Endothelial cell of umbilical vein (primary cell): Measurements from ENCODE around the gene CHMP6.

ENCODE experiments used
- CTCF ChIP-seq, 2 donors: IDR thresholded peaks; 1 replicate in 1 of 2; 2 replicates in 1 of 2; pipeline ENCODE4 v1.5.1; 2011; ENCODE audit warnings: low read length in 2 of 2, mild to moderate bottlenecking in 2 of 2, moderate library complexity in 2 of 2, control low read depth in 1 of 2, inconsistent platforms in 1 of 2, low read depth in 1 of 2; ENCODE audit not compliant: insufficient read depth in 1 of 2; ENCODE audit errors: extremely low read depth in 1 of 2
- EZH2 ChIP-seq: IDR thresholded peaks from 2 replicates; pipeline ENCODE4 v1.6.1; 2012; ENCODE audit warnings: borderline replicate concordance, low read depth, mild to moderate bottlenecking, moderate library complexity, low read length, inconsistent platforms; ENCODE audit not compliant: severe bottlenecking
- FOS ChIP-seq: IDR thresholded peaks from 2 replicates; pipeline ENCODE4 v1.6.1; 2011; ENCODE audit warnings: mild to moderate bottlenecking, low read length, moderate library complexity, borderline replicate concordance; ENCODE audit not compliant: insufficient read depth
- GATA2 ChIP-seq: IDR thresholded peaks from 2 replicates; pipeline ENCODE4 v1.7.0; 2011; ENCODE audit warnings: low read depth, mild to moderate bottlenecking, moderate library complexity, mixed read lengths, low read length; ENCODE audit not compliant: insufficient read length, insufficient read depth
- POLR2A ChIP-seq: IDR thresholded peaks from 2 replicates; pipeline ENCODE4 v1.6.1; 2012; ENCODE audit warnings: low read depth, mild to moderate bottlenecking, control low read depth, low read length
- POLR2AphosphoS5 ChIP-seq: IDR thresholded peaks from 2 replicates; pipeline ENCODE4 v1.6.1; 2012; ENCODE audit warnings: low read depth, mild to moderate bottlenecking, control low read depth, low read length, moderate library complexity; ENCODE audit not compliant: insufficient read depth

GRCh38 chr17:81042606-81043005 lies 51.0 kb downstream of the CHMP6 start:
- TF ChIP-seq EZH2 (no peak), POLR2A (no peak), CTCF (IDR thresholded peaks at IDR 0.05; ENCODE audit: extremely low read depth in 1 of 2, insufficient read depth in 1 of 2, low read depth in 1 of 2, low read length in 2 of 2) (no peak), POLR2AphosphoS5 (no peak), GATA2 (no peak), FOS (no peak)
